ENCODE results near the gene ZNF684. TPM values are rescaled to one million over a fixed set of nuclear protein-coding genes. Genes with fewer than 3 reads are reported as not detected.

Gene ZNF684
- total RNA-seq, 1 experiment from 2014 or later, result 5.3 TPM

- RAD21 ChIA-PET (ENCODE audit: low non-redundant PET in 1 of 2, low total read pairs in 2 of 2, uncharacterized antibody in 2 of 2, unreplicated experiment in 2 of 2), result no interaction called here
Measured at GRCh38 chr1:40535732-40536131, 4.3 kb downstream of the ZNF684 start.

More at GRCh38 chr1:40535732-40536131, 4.3 kb downstream of the ZNF684 start:
- BruUV-seq (replicated peaks), result no TSS peak
- POLR2A ChIA-PET, result no interaction called here
- H3K36me3 ChIP-seq (ENCODE audit: control insufficient read depth in 1 of 2, insufficient read depth in 2 of 2, low read length in 2 of 2), result no peaks in the 10 kb centered on the region; a peak in 1 of 4 replicates
- H3K9me2 ChIP-seq (ENCODE audit: insufficient read depth), result no peaks in the 10 kb centered on the region
- no peak overlapping the region for H3K4me3 ChIP-seq (replicated peaks in 1 of 2; ENCODE audit: low read depth in 1 of 2, low read length in 2 of 2)
- no peak for TF ChIP-seq SP1 (IDR thresholded peaks at IDR 0.05; ENCODE audit: low read depth)
- TF ChIP-seq POLR2AphosphoS5 (IDR thresholded peaks at IDR 0.05; ENCODE audit: low read depth, low read length), result no peak
- no peak for TF ChIP-seq CTCF (IDR thresholded peaks at IDR 0.05 in 2 of 3, conservative IDR thresholded peaks at IDR 0.05 in 1 of 3; ENCODE audit: borderline replicate concordance in 1 of 3, insufficient read depth in 1 of 3, low read depth in 2 of 3, low read length in 2 of 3)
- no peak for TF ChIP-seq TCF7L2 (IDR thresholded peaks at IDR 0.05; ENCODE audit: borderline replicate concordance, extremely low read depth, insufficient read depth, insufficient read length)
- TF ChIP-seq REST (IDR thresholded peaks at IDR 0.05; ENCODE audit: low read depth), result no peak
- H3K4me1 ChIP-seq (ENCODE audit: control insufficient read depth in 1 of 2, insufficient read depth in 2 of 2, low read length in 2 of 2), result peaks cover 7 to 11% of the 10 kb centered on the region in 2 experiments; a peak in 3 of 4 replicates
- no peaks in the 10 kb centered on the region for H3K79me2 ChIP-seq (ENCODE audit: insufficient read depth, low read length)
- no peak for ATAC-seq
- intact Hi-C loops (cut with micrococcal nuclease), result no loop called here
- H4K20me1 ChIP-seq (ENCODE audit: insufficient read depth), result no peaks in the 10 kb centered on the region
- no peaks in the 10 kb centered on the region for H3K27me3 ChIP-seq (ENCODE audit: insufficient read depth, low read length)
- no peak overlapping the region for H3K4me2 ChIP-seq (ENCODE audit: low read length)
- CTCF ChIA-PET, result no interaction called here
- H3K9me3 ChIP-seq (ENCODE audit: control insufficient read depth in 1 of 2, insufficient read depth in 1 of 2, low read depth in 1 of 2, low read length in 2 of 2), result no peaks in the 10 kb centered on the region
- no peak for DNase-seq (ENCODE audit: low read depth, low spot score)
- no peak overlapping the region for H3K9ac ChIP-seq (ENCODE audit: low read length)
- no peak overlapping the region for H2AFZ ChIP-seq (ENCODE audit: low read depth, low read length, poor library complexity, severe bottlenecking)
- H3K27ac ChIP-seq (ENCODE audit: low read depth, low read length), result no peak overlapping the region

All from HCT116 (cell line).